Body of pancreas (tissue), 4 donors: ENCODE data around the gene EMILIN1.

Experiments
- POLR2A ChIP-seq, 3 donors: fragments of 450-650 bp; IDR thresholded peaks; one replicate each; pipeline ENCODE4 v1.6.1; 2016; ENCODE audit warnings: antibody characterized with exemption in 3 of 3, mild to moderate bottlenecking in 2 of 3
- TF ChIP-seq, protein P1 (sequence below), 7 experiments: fragments of 450-650 bp in 4 of 7; fragments of 200-600 bp in 3 of 7; sonication (generic) in 3 of 7; IDR thresholded peaks; one replicate each; pipeline ENCODE4 v1.5.1; 2016 to 2019; ENCODE audit warnings: antibody characterized with exemption in 7 of 7

DNA sequence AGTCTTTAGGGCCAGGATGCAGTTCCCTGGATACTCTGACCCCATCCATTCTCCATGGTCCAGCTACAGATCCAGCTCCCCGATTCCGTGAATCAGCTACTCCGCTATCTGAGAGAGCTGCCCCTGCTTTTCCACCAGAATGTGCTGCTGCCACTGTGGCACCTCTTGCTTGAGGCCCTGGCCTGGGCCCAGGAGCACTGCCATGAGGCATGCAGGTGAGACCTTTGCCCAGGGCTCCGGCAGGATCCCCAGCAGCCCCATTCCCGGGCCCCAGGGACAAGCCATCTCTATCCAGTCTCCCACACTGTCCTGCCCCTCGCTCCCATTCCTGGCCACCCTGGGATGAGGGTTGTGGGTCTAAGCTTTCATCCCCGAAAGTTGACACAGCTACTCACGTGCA lies 38.1 kb upstream of the EMILIN1 start:
- no peak for TF ChIP-seq POLR2A (IDR thresholded peaks at IDR 0.05)
- TF ChIP-seq, protein P1, sequence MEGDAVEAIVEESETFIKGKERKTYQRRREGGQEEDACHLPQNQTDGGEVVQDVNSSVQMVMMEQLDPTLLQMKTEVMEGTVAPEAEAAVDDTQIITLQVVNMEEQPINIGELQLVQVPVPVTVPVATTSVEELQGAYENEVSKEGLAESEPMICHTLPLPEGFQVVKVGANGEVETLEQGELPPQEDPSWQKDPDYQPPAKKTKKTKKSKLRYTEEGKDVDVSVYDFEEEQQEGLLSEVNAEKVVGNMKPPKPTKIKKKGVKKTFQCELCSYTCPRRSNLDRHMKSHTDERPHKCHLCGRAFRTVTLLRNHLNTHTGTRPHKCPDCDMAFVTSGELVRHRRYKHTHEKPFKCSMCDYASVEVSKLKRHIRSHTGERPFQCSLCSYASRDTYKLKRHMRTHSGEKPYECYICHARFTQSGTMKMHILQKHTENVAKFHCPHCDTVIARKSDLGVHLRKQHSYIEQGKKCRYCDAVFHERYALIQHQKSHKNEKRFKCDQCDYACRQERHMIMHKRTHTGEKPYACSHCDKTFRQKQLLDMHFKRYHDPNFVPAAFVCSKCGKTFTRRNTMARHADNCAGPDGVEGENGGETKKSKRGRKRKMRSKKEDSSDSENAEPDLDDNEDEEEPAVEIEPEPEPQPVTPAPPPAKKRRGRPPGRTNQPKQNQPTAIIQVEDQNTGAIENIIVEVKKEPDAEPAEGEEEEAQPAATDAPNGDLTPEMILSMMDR (IDR thresholded peaks at IDR 0.05) = no peak
